ENCODE results near the gene C1QTNF6.

DNA sequence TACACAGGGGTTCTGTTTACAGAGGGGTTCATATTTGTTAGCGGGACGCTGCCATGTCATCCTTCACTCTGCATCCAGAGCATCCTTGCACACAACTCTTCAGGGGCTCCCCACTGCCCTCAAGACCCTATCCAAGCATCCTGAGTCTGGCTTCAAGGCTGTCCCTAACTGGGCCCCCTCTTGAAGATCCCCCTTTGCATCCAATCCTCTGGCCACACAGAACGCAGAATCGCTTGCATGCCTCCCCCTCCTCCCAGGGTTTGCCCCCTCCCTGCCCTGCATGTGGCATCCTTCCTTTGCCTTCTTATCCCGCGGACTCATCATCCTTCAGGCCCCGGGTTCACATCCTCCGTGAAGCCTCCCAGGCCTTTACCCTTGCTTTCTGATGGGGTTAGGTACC, 18.6 kb downstream of the C1QTNF6 start:
- TF ChIP-seq, protein P1, sequence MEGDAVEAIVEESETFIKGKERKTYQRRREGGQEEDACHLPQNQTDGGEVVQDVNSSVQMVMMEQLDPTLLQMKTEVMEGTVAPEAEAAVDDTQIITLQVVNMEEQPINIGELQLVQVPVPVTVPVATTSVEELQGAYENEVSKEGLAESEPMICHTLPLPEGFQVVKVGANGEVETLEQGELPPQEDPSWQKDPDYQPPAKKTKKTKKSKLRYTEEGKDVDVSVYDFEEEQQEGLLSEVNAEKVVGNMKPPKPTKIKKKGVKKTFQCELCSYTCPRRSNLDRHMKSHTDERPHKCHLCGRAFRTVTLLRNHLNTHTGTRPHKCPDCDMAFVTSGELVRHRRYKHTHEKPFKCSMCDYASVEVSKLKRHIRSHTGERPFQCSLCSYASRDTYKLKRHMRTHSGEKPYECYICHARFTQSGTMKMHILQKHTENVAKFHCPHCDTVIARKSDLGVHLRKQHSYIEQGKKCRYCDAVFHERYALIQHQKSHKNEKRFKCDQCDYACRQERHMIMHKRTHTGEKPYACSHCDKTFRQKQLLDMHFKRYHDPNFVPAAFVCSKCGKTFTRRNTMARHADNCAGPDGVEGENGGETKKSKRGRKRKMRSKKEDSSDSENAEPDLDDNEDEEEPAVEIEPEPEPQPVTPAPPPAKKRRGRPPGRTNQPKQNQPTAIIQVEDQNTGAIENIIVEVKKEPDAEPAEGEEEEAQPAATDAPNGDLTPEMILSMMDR (conservative IDR thresholded peaks at IDR 0.05 in 1 of 2, IDR thresholded peaks at IDR 0.05 in 1 of 2; ENCODE audit: low read depth in 1 of 2, low read length in 2 of 2), result no peak
- TF ChIP-seq EZH2 (IDR thresholded peaks at IDR 0.05; ENCODE audit: low read length, missing control alignments), result no peak

Measured in fibroblast of lung (primary cell).